Bone marrow (tissue), 2 donors: ENCODE results near the gene CACNB4.

Experiments
- DNase-seq, 2 donors: peaks; one replicate each; lab custom pipeline; 2025; lab: John Stamatoyannopoulos, UW

Gene CACNB4

DNA sequence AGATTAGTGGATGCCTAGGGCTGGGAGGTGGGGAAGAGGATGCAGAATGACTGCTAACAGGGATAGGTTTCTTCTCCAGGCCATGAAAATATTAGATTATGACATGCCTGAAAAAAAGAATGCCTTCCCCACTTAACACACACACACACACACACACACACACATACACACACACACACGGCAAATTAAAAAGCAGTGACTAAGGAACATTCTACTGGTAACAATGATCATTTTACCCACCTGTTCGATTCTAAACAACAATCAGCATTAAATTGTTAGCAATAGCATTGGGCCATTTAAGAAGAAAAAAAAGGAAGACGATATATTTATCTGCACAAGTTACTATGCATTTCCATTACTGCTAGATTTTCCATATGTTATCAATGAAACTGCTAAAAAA lies 10.8 kb downstream of the CACNB4 start:
- DNase-seq, result no peak

DNA sequence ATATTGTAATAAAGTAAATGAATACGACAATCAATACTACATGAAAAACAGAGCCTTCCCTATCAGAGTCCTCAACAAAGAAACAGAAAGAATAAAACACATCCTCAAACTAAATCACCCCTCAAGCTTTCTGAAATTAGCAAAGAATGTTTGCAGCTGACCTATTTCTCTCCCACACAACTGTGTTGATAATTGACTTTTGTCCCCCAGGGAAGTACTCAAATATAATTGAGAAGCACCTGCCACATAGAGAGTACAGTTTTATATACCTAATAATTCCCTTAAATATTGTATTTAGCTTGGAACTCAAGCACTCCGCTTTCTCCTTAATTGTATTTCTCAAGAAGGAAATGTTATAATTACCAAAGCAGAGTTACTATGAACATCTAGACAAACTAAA lies 12.6 kb downstream of the CACNB4 start:
- no peak for DNase-seq

DNA sequence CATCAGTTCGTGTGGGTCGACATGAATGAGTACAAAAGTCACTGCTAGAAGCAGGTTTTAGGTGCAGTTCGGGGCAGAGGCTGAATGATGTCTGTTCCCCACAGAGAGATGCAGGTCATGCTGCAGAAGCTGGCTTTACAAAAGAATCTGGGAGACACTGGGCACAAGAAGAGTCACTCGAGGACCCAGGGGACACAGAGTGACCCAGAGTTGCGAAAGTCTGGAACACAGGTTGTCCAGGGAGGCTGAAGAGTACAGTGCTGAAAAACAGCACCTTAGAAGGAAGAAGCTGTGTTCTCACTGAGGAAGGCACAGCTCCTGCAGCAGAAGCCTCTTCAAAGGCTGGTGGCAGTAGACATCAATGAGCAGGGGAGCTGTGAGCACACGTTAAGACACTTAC lies 14.8 kb downstream of the CACNB4 start:
- DNase-seq, result no peak

DNA sequence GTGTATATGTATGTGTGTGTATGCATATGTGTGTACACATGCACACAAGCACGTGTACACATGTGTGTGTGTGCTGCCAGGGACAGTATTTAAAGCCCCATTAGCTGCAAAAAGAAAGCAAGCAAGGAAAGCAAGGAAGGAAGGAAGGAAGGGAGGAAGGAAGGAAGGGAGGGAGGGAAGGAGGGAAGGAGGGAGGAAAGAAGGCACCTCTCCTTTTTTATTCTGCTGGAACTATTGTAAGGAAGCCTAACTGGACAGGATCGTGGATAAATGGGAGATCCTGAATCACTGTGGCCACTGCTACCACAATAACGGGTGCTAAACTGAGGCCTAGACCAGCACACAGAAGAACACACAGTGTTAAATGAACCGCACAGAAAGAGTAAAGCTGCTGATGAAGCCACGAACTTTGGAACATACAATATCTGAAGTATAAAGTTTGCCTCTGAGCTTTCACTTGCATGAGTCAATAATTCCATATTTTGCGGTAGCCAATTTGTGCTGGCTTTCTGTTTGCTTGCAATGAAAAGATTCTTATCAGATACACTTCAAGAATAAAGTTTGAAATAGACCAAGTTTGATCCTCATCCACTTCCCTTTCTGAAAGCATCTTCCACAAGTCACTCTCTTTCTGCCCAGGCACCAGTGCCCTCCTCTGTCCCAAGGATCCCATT lies 15.5 kb downstream of the CACNB4 start:
- DNase-seq, result no peak

DNA sequence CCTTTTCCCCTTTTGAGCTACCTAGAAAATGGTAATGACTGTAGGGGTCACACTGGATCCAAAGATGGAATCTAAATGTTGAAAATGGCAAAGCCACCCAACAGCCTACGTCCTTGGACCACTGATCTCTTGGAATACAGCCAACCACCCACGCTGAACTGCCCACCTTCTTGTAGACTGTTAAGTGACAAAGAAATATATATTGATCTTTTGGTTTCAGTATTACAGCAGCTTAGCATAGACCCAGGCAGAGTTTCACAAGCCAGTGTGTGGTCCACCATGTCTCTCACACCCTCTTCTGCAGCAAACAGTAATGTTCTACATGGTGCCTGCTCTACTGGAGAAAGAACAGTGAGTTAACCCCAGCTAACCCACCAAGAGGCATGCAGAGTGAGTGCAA lies 20.2 kb downstream of the CACNB4 start:
- no peak for DNase-seq

DNA sequence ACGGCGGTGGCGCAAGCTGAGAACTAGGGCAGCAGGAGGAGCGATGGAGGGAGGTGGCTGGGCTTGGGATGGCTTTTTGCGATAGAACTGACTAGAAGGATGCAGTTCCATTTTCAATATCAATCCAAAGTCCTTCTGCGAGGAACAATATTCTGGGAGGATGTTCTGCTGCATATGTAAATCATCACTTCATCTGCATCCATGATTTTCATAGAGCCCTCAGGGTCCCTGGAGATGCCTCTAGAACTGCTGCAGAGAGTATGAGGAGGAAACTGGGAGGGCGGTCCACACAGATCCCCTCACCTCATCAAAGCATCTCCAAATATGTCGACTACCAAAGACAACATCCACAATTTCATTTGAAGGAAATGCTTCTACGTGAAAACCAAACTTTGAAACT lies 20.8 kb downstream of the CACNB4 start:
- DNase-seq, result no peak

DNA sequence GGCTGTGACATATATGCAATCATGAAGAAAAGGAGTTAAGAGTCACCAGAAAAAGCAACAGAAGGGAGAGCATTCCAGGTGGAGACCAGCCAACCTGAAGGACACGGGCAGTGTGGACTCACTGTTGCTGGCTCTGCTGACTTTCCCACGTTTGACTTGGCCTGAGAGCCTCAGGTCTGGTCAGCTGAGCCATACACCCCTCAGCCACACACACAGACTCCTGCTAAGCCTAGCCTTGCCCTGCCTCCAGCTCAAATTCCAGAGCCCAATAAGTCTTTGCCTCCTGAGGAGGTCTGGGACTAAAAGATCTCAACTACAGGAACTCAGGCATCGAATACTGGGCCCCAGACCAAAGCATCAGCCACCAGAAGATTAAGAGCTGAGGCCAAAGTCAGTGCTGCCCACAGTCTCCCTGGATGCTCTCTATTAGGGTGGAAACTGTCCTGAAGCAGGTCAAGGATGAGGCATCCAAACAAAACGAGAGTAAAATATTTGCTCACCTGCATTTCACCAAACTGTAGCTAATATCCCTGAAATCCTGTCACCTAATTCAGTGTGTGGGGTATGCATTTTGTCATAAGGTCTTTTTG lies 23.3 kb downstream of the CACNB4 start:
- DNase-seq, result no peak

DNA sequence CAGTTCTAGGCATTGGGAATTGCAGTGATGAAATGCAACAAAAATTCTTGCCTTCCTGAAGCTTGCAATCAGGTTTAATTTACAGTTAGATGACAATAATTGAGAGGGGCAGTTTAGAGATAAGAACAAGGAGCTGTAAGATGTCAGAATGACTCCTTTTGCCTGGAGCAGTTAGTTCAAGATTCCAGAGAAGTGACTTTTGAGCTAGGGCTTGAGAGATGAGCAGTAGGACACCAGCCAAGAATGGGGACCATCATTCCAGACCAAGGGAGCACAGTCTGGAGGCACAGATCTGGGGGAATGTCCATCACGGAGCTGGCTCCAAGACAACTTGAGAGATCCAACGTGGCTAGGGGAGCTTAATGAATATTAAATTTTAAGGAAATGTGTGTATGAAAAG lies 26.8 kb downstream of the CACNB4 start:
- DNase-seq, result no peak

DNA sequence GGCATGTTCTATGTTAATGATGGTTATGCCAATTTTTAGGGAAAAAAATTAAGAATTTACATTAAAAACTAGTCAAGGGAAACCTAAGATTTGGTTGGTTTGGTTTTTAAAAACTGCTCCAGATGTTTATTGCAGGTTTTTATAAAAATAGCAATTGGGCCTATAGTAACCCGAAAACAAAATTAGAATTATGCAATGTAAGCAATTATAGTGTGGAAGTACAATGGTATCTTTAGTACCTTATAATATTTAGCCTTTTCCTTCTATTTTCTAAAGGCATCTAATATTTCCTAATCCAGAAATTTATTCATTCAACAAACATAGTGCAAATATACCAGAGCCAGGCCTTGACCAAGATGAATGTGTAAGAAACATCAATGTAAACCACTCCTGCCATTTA lies 27.3 kb downstream of the CACNB4 start:
- DNase-seq, result no peak

DNA sequence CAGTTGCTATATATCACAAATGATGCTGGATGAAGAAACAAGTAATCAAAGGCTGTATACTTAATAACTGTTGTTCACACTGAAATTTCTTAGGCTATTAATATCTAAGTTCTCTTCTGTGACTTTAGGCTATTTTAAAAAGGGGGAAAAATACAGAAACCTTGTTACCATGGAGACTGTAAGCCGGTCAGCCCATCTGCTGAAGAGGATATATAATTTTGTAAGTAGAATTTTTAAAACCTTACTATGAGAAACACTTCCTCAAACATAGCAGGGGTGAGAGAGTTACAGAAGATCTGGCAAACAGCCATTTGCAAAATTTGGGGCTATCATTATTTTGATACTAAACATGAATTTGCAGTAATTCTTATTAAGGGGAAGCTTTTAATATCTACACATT lies 27.8 kb downstream of the CACNB4 start:
- DNase-seq, result peak in 1 of 2 donors; percentile 36

DNA sequence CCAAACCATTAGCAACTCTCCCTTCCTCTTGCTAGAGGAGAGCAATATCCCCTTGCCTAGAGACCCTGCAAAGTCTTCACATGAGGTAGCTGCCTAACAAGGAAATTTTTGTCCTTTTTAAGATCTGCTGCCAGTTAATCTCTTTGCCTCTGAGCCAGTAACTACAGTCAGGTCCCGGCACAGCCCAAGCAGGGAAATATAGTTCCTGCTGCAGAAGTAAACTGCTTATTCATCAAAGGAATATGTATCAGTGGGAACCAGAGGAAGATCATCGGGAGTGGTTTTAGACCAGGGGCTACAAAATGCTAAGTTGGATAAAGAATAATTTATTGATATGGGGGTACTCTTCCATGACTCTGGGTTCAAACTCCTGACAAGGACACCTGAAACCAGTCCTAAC lies 30.6 kb downstream of the CACNB4 start:
- DNase-seq, result no peak

DNA sequence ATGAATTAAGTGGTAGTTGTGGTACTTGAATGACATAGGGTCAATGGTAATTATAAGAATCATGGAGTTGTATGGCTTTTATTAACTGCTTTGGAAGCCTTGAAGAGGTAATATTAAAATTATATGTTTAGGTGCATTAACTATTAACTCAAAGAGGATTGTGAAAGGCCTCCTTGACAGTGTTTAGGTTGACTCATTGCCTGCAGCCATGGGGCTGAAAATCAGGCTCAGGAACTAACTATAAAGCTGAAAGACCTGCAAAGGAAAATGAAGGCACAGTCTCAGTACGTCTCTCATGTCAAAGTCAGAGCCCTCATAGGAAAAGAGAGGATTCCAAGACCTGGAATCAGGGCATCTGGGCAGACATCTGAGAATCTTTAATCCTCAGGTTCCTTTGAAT lies 31.0 kb downstream of the CACNB4 start:
- DNase-seq, result no peak

DNA sequence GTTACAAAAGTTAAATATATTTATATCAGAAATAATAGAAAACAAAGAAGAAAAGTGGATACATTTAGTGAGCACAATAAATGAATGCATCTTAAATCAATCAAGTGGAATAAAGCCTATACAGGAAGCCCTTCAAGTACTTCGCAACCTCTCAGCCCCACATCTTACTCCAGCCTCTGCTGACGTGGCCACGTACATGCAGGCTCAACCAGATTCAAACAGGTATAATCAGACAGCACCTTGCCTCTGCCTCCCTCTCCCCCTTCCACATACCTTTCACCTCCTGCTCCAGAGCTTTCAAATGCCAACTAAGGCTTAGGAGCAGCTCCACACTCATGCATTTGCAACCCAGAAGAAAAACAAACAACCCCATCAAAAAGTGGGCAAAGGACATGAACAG lies 32.9 kb downstream of the CACNB4 start:
- DNase-seq, result no peak

DNA sequence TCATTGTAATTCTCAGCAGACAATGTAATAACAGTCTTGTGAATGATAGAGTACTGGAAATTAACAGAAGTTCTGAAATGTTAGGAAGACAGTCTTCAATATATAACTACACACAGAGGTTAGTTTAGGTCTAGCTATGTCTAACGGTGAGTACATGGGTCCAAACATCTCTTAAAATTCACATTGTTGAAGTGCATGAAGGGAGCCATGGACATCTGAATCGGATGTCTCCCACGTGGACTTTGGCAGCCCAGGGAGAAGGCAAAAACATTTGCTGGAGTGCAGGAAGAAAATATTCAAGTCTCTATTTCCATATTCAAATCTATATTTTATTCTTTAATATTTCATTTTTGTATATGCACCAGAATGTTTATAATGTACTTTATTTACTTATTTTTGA lies 34.8 kb downstream of the CACNB4 start:
- DNase-seq, result no peak

DNA sequence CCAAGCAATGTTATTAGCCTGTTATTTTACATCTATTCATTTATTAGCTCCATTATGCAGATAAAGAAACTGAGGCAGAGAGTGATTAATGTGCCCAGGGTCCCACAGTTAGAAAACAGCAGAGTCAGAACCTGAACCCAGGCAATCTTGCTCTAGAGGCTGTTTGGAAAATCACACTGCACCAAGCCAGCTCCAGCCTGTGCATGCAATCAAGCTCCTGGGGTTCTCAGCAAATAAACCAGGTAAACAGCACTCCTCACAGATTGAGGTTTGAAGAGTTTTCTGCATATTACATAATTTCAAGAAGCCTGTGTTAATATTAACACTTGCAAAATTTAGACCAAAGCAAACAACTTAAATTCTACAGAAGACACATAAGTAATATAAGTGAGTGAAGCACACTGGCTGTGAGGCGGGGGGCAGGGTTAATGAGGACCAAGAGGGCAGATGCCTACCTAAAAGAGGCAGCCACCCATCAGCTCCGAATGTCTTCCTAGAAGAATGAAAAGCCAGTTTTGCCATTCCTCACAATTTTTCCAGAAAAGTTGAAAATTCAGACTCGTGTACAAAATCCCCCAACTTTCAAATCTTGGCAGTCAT lies 35.4 kb downstream of the CACNB4 start:
- DNase-seq, result no peak

DNA sequence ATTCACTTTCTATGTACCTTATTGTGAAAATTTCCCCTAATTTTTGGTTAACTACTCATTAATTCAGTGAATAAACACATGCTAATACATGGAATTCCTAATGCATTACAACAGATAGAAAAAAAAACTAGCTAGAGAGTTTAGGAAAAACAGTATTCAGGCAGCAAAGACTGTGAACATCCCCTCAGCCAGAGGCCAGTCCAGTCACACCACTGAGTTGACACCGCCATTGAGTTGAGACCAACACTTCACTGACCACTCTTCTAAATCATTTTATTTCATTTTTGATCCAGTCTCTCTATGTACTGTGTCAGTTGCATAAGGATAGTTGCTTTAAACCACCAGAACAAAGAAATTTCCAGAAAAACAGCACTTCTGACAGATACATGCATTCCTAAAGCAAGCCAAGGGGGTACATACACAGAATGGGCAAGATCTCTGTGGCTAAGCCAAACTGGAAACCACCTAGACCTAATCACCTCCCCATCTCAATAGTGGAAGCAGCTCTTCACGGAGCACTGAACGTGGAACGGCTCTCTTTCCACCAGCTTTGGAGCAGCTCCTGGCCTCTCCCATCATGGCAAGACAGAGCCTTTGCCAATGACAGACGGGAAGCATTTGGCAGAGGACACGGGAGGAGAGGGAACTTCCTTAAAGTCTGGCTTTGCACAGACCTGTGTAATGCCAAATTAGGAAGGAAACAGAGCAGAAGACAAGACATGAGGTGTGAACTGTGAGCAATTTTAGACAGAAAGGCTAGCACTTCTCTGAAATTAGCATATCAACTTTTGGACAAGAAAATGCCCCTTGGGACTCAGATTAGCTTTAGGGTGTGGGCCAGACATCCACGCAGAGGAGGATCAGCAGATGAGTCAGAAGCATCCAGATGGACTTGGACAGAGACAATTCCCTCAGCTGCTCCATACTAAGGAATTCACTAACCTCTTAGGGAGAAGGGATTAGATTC lies 36.4 kb downstream of the CACNB4 start:
- no peak for DNase-seq

DNA sequence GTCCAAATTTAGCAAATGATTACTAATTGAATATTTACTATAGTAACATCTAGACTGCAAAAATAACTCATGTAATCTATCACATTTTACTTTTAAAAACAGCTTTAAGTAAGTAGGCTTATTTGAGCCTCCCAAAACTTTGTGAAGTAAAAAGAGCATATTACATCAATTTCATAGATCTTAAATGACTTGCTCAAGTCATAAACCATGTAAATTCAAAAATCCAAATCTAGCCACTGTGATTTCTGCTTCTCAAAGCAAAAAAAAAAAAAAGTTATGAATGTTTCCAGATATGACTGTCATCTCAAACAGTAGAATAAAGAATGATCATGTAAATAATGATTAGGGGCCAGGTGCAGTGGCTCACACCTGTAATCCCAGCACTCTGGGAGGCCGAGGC lies 37.5 kb downstream of the CACNB4 start:
- DNase-seq, result no peak

DNA sequence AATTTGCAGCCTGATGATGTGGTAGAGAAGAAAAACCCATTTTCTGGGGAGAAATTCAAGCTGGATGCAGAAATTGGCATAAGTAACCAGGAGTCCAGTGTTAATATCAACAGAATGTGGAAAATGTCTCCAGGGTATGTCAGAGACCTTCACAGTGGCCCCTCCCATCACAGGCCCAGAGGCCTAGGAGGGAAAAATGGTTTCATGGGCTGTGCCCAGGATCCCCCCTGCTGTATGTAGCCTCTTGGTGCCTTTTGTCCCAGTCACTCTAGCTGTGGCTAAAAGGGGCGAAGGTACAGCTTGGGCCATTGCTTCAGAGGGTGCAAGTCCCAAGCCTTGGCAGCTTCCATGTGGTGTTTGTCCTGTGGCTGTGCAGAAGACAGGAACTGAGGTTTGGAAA lies 40.2 kb downstream of the CACNB4 start:
- DNase-seq, result no peak

DNA sequence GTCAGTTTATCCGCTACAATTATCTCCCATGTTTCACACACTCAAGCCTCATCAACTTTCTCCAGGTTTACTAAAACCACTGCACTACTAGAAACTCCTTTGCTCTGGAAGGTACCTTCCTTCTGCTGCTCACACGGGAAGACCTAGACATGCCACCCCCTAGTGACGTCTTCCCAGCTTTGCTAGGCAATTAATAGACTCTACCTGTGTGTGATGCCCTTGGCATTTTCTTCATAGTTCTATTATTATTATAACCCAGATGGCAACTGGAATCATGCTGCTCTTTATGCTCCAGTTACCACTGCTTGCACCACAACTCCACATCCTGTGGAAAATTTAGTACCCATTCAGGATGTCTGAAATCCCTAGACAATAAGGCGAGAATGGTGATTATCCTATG lies 42.4 kb downstream of the CACNB4 start:
- DNase-seq, result no peak

DNA sequence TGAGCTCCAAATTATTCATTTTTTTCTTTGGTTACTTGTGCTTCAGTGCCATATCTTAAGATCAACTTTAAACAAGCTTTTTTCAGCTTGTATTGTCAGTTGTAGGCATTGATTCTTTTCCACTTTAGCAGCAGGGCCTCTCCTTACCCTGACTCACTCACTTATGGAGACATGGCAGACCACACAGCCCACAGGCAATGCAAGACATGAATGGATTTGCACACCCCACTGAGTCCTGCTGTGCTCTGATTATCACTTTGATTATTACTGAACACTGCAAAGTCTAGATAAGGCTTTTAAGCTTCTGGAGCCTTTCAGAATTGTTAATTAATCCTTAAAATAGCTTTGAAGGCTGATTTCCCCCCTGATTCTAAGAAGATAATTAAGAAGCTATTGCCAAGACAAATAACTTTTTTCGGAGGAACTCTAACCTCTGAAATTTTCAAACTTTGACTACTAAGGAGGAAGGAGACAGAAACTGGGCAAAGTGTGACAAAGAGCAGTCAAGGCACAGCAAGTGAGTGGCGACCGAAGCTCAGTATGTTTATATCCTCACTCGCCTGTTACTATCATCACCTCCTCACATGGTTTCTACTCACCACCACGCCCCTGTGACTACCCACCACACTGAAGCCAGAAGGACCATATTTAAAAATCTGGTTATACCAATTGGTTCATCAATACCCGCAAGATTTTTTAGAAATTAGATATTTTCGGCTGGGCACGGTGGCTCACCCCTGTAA lies 43.3 kb downstream of the CACNB4 start:
- DNase-seq, result no peak

DNA sequence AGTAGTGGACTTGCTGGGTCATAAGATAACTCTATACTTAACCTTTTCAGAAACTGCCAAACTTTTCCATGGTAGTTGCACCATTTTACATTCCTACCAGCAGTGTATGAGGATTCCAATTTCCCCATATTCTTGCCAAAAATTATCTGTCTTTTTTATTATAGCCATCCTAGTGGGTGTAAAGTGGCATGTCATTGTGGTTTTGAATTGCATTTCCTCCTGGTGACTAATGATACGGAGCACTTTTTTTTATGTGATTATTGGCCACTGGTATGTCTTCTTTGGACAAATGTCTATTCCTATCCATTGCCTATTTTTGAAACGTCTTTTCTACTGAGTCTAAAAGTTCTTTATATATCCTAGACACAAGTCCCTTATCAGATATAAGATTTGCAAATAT lies 44.3 kb downstream of the CACNB4 start:
- peak in 1 of 2 donors; percentile 88 for DNase-seq

DNA sequence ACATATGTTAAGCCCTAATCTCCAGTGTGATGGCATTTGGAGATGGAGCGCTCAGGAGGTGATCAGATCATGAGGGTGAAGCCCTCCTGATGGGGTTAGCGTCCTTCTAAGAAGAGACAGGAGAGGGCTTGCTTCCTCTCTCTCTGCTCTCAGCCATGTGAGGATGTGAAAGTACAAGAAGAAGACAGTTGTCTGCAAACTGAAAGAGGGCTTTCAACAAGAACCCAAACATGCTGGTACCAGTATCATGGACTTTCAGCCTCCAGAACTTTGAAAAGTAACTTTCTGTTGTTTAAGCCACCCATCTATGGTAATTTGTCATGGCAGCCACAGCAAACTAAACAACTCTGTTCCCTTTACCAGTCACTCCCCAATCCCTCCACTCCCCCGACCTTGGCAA lies 47.4 kb downstream of the CACNB4 start:
- DNase-seq, result no peak
